ENCODE data around the gene TTC27. TPM values are rescaled to one million over a fixed set of nuclear protein-coding genes. Genes with fewer than 3 reads are reported as not detected.
"Not testable (repeated sequence)": the region's sequence is repeated elsewhere in the genome, so short reads cannot be mapped to it uniquely, and the experiment has no call there.

The TTC27 gene
- polyA plus RNA-seq, 1 experiment, result 28.9 TPM

GRCh38 chr2:32838418-32838817 lies 210.6 kb downstream of the TTC27 start:
- ChIA-PET CTCF (no interaction called here), POLR2A (no interaction called here)
- H3K27ac ChIP-seq (ENCODE audit: low read depth, low read length), result no peak overlapping the region

GRCh38 chr2:32838949-32839348 lies 211.1 kb downstream of the TTC27 start:
- no peak overlapping the region for H3K27ac ChIP-seq (ENCODE audit: low read depth, low read length)
- no peaks in the 10 kb centered on the region for H3K27me3 ChIP-seq (ENCODE audit: control insufficient read depth, insufficient read depth, low read length)
- ChIA-PET CTCF (no interaction called here), POLR2A (no interaction called here)
- no peak for DNase-seq (ENCODE audit: low read depth, low spot score)
- no peak for TF ChIP-seq CTCF (IDR thresholded peaks at IDR 0.05; ENCODE audit: low read depth, low read length)
- no peaks in the 10 kb centered on the region; the same call in 1 of the 2 replicates for H3K9me3 ChIP-seq (ENCODE audit: control insufficient read depth, insufficient read depth, low read length)
- H3K4me3 ChIP-seq (ENCODE audit: low read depth, low read length), result no peak overlapping the region

More at GRCh38 chr2:32838418-32838817, 210.6 kb downstream of the TTC27 start:
- Histone ChIP-seq H3K4me3 (ENCODE audit: low read depth, low read length) (no peak overlapping the region), H3K9me3 (ENCODE audit: control insufficient read depth, insufficient read depth, low read length) (no peaks in the 10 kb centered on the region; the same call in 1 of the 2 replicates), H3K27me3 (ENCODE audit: control insufficient read depth, insufficient read depth, low read length) (no peaks in the 10 kb centered on the region)
- DNase-seq (ENCODE audit: low read depth, low spot score), result no peak
- no peak for TF ChIP-seq CTCF (IDR thresholded peaks at IDR 0.05; ENCODE audit: low read depth, low read length)

GRCh38 chr2:32841931-32842898 lies 214.4 kb downstream of the TTC27 start:
- no peaks in the 10 kb centered on the region for H3K27me3 ChIP-seq (ENCODE audit: control insufficient read depth, insufficient read depth, low read length)
- H3K9me3 ChIP-seq (ENCODE audit: control insufficient read depth, insufficient read depth, low read length), result no peaks in the 10 kb centered on the region; the same call in 1 of the 2 replicates
- H3K4me3 ChIP-seq (ENCODE audit: low read depth, low read length), result no peak overlapping the region
- ChIA-PET POLR2A (no interaction called here), CTCF (no interaction called here)
- no peak for TF ChIP-seq CTCF (IDR thresholded peaks at IDR 0.05; ENCODE audit: low read depth, low read length)
- H3K27ac ChIP-seq (ENCODE audit: low read depth, low read length), result no peak overlapping the region
- no peak for DNase-seq (ENCODE audit: low read depth, low spot score)

DNA sequence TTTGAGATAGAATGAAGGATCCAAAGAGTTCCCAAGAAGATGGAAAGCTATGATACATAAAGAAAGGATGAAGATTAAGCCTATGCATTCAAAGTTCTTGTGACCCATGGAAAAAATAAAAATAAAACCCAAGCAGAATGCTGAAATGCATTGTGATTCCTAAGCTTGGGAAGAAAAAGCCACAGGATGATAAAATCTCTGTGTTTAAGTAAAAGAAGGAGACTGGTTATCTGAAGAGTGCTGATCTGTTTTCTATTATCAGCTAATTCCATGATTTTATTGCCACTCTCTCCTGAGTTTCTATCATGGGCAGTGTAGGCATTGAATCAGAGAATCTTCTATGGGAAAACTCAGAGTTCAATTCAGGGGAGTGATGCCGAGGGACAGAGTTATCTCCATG lies 215.8 kb downstream of the TTC27 start:
- ChIA-PET POLR2A (no interaction called here), CTCF (interaction anchor here (1.1 kb wide), 1 partner anchor 11 kb away, joined by 3 read pairs; no protein-coding TSS in a partner anchor)
- Histone ChIP-seq H3K27me3 (ENCODE audit: control insufficient read depth, insufficient read depth, low read length) (no peaks in the 10 kb centered on the region), H3K9me3 (ENCODE audit: control insufficient read depth, insufficient read depth, low read length) (no peaks in the 10 kb centered on the region), H3K27ac (ENCODE audit: low read depth, low read length) (no peak overlapping the region), H3K4me3 (ENCODE audit: low read depth, low read length) (no peak overlapping the region)
- DNase-seq (ENCODE audit: low read depth, low spot score), result no peak
- no peak for TF ChIP-seq CTCF (IDR thresholded peaks at IDR 0.05; ENCODE audit: low read depth, low read length)

GRCh38 chr2:32844253-32844652 lies 216.4 kb downstream of the TTC27 start:
- ChIA-PET POLR2A (no interaction called here), CTCF (no interaction called here)
- Histone ChIP-seq H3K27ac (ENCODE audit: low read depth, low read length) (no peak overlapping the region), H3K27me3 (ENCODE audit: control insufficient read depth, insufficient read depth, low read length) (no peaks in the 10 kb centered on the region), H3K9me3 (ENCODE audit: control insufficient read depth, insufficient read depth, low read length) (no peaks in the 10 kb centered on the region), H3K4me3 (ENCODE audit: low read depth, low read length) (no peak overlapping the region)
- TF ChIP-seq CTCF (IDR thresholded peaks at IDR 0.05; ENCODE audit: low read depth, low read length), result no peak
- DNase-seq (ENCODE audit: low read depth, low spot score), result no peak

DNA sequence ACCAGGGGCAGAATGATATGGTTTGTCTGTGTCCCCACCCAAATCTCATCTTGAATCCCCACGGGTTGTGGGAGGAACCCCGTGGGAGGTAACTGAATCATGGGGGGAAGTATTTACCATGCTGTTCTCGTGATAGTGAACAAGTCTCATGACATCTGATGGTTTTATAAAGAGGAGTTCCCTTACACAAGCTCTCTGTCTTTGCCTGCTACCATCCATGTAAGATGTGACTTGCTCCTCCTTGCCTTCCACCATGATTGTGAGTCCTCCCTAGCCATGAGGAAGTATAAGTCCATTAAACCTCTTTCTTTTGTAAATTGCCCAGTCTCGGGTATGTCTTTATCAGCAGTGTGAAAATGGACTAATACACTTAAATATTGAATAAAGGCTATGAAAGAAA lies 218.4 kb downstream of the TTC27 start:
- H3K27ac ChIP-seq (ENCODE audit: low read depth, low read length); H3K27me3 ChIP-seq (ENCODE audit: control insufficient read depth, insufficient read depth, low read length); CTCF ChIA-PET; H3K9me3 ChIP-seq (ENCODE audit: control insufficient read depth, insufficient read depth, low read length); POLR2A ChIA-PET; H3K4me3 ChIP-seq (ENCODE audit: low read depth, low read length); DNase-seq (ENCODE audit: low read depth, low spot score): not testable (repeated sequence)
